ENCODE results near the gene RETN. TPM values are rescaled to one million over a fixed set of nuclear protein-coding genes. Genes with fewer than 3 reads are reported as not detected.
A peak's percentile ranks its signal among the peaks of the same experiment; 100 is the strongest.

Gene RETN
- total RNA-seq, 3 donors from 2014 or later (not counting 1 experiment from before 2014, with no cell fraction given), result 3.8 TPM; not detected in 2

- DNase-seq, result no peak
Measured at GRCh38 chr19:7672522-7672921, 3.7 kb downstream of the RETN start.

DNA sequence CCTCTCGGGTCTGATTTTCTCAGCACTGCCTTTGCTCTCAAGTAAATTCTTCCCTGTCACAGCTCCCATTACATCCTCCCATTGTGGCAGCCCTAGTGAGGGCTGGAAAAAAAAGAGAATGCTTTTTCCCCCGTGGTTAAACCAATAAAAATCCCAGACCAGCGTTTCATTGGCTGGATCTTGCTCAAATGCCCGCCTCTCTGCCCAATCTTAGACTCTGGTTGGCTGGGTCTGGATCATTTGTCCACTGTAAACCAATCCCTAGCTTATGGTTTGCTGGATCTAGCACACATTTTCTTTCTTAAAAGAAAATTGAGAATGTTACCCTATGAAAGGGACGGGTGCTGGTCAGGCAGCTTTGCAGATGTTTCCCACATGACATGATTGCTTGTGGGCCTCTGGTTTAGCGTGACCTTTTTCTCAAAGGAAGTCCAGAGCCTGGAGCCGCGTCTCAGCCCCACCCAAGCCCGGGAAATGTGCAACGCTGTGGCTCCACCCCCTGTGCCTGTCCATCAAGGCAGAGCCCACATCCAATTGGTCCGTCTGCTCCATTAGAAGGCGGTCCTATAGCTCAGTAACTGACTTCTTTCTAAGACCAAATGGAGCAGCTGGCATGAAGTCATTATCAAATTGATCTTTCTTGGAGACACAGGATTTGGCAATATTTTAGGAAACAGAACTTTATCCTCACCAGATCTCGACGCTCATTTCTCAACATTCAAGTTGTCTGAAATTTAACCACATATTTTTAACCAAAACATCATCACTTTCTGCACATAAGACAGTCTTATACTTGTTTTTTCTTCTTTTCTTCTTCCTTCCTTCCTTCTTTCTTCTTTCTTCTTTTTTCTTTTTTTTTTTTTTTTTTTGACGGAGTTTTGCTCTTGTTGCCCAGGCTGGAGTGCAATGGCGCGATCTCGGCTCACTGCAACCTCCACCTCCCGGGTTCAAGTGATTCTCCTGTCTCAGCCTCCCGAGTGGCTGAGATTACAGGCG lies 5.5 kb downstream of the RETN start:
- peaks cover 35% of the 10 kb centered on the region for H3K4me1 ChIP-seq (ENCODE audit: control insufficient read depth, insufficient read depth, low read length)
- H3K27me3 Mint-ChIP-seq (ENCODE audit: low read depth in 2 of 2), result peaks cover 30% of the 10 kb centered on the region in 2 donors

More at GRCh38 chr19:7672522-7672921, 3.7 kb downstream of the RETN start:
- Mint-ChIP-seq H3K9me3 (no peaks in the 10 kb centered on the region), H3K4me1 (peaks cover 8 to 22% of the 10 kb centered on the region in 2 donors), H3K27ac (no peak overlapping the region), H3K4me3 (no peak overlapping the region), H3K27me3 (ENCODE audit: low read depth in 2 of 2) (peaks cover 23 to 24% of the 10 kb centered on the region in 2 donors), H3K36me3 (no peaks in the 10 kb centered on the region)
- intact Hi-C loops (cut with micrococcal nuclease), result loop anchor here (10.0 kb wide), 1 partner anchor 318 kb away; no protein-coding TSS in a partner anchor
- Histone ChIP-seq H3K4me3 (ENCODE audit: low read length) (no peak overlapping the region), H3K27ac (ENCODE audit: low read length) (no peak overlapping the region), H3K27me3 (ENCODE audit: control insufficient read depth, insufficient read depth, low read length) (peaks cover 3% of the 10 kb centered on the region), H3K36me3 (ENCODE audit: control insufficient read depth, insufficient read depth, low read length) (no peaks in the 10 kb centered on the region), H3K4me1 (ENCODE audit: control insufficient read depth, insufficient read depth, low read length) (peaks cover 37% of the 10 kb centered on the region), H3K9me3 (ENCODE audit: control insufficient read depth, insufficient read depth, low read length) (peaks cover 2% of the 10 kb centered on the region)
- no peak for TF ChIP-seq CTCF (IDR thresholded peaks at IDR 0.05)
- ATAC-seq, result no peak
- 71% methylated on average over 9 of the region's 9 CpGs for WGBS (ENCODE audit: insufficient coverage)

DNA sequence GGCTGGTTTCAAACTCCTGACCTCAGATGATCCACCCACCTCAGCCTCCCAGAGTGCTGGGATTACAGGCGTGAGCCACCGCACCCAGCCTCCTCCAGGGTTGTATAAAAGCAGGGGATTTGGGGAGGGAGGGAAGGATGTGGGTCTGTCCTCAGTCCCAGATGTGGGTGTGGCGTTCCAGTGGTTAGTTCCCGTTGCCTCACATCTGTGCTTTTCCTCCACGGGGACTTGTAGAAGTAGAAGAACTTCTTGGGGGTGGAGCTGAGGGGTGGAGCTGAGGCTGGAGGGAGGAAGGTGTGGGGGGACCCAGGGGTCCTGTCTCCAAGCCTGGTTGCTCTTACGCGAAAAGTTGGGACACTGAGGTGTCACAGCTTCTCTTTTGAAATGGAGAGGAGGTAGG lies 7.5 kb downstream of the RETN start:
- peaks cover 18 to 23% of the 10 kb centered on the region in 2 donors for H3K27me3 Mint-ChIP-seq (ENCODE audit: low read depth in 2 of 2)
- intact Hi-C loops (cut with micrococcal nuclease), result loop anchor here (10.0 kb wide), 1 partner anchor 322 kb away; no protein-coding TSS in a partner anchor
- 2% methylated on average over 7 of the region's 7 CpGs for WGBS (ENCODE audit: insufficient coverage)
- Histone ChIP-seq H3K27me3 (ENCODE audit: control insufficient read depth, insufficient read depth, low read length) (no peaks in the 10 kb centered on the region), H3K4me3 (ENCODE audit: low read length) (no peak overlapping the region), H3K36me3 (ENCODE audit: control insufficient read depth, insufficient read depth, low read length) (no peaks in the 10 kb centered on the region), H3K9me3 (ENCODE audit: control insufficient read depth, insufficient read depth, low read length) (peaks cover 2% of the 10 kb centered on the region), H3K27ac (ENCODE audit: low read length) (no peak overlapping the region), H3K4me1 (ENCODE audit: control insufficient read depth, insufficient read depth, low read length) (peaks cover 40% of the 10 kb centered on the region)
- TF ChIP-seq CTCF (IDR thresholded peaks at IDR 0.05), result no peak
- peaks cover under 1 to 29% of the 10 kb centered on the region in 2 donors for H3K4me1 Mint-ChIP-seq
- no peak overlapping the region for H3K4me3 Mint-ChIP-seq
- DNase-seq (peak in 1 of 2 donors; percentile 13), ATAC-seq (no peak)
- no peaks in the 10 kb centered on the region for H3K9me3 Mint-ChIP-seq
- no peak overlapping the region for H3K27ac Mint-ChIP-seq
- no peaks in the 10 kb centered on the region for H3K36me3 Mint-ChIP-seq

More for the DNA sequence above, 5.5 kb downstream of the RETN start:
- H3K9me3 Mint-ChIP-seq, result no peaks in the 10 kb centered on the region
- ATAC-seq, result peak; percentile 37 to 66 (median 52)
- peaks cover 8 to 31% of the 10 kb centered on the region in 2 donors for H3K4me1 Mint-ChIP-seq
- H3K36me3 ChIP-seq (ENCODE audit: control insufficient read depth, insufficient read depth, low read length), result no peaks in the 10 kb centered on the region
- H3K4me3 ChIP-seq (ENCODE audit: low read length), result no peak overlapping the region
- H3K27me3 ChIP-seq (ENCODE audit: control insufficient read depth, insufficient read depth, low read length), result peaks cover 3% of the 10 kb centered on the region
- no peak overlapping the region for H3K27ac Mint-ChIP-seq
- no peak overlapping the region for H3K4me3 Mint-ChIP-seq
- peak in 1 of 2 donors; percentile 55 for DNase-seq
- no peaks in the 10 kb centered on the region for H3K36me3 Mint-ChIP-seq
- 64% methylated on average over 20 of the region's 21 CpGs for WGBS (ENCODE audit: insufficient coverage)
- no peak overlapping the region for H3K27ac ChIP-seq (ENCODE audit: low read length)
- H3K9me3 ChIP-seq (ENCODE audit: control insufficient read depth, insufficient read depth, low read length), result peaks cover 2% of the 10 kb centered on the region
- intact Hi-C loops (cut with micrococcal nuclease), result loop anchor here (10.0 kb wide), 1 partner anchor 320 kb away; no protein-coding TSS in a partner anchor
- no peak for TF ChIP-seq CTCF (IDR thresholded peaks at IDR 0.05)
